IMR-90 (cell line): ENCODE measurements around the gene KLHL7. TPM values are rescaled to one million over a fixed set of nuclear protein-coding genes. Genes with fewer than 3 reads are reported as not detected.

Experiments
- ATAC-seq: fragments of 200-7000 bp; cut with Tn5 transposase; 2 replicates; pipeline ENCODE4 v1.9.1; 2020; ENCODE audit warnings: low read depth, mild to moderate bottlenecking, moderate library complexity
- BruUV-seq: library from RNA; stranded (reverse); fragments of 400-500 nt; replicated peaks from 2 replicates; lab custom pipeline; 2021; lab: Mats Ljungman, UMichigan
- CTCF ChIA-PET: fragments of 300-600 bp; formaldehyde crosslinking; extraction: SDS; loops from one replicate; lab custom pipeline; 2021; ENCODE audit warnings: antibody characterized with exemption; lab: Yijun Ruan, JAX
- POLR2A ChIA-PET: fragments of 300-600 bp; sonication (Branson Sonifier 250); formaldehyde crosslinking; loops from one replicate; lab custom pipeline; 2022; ENCODE audit warnings: antibody characterized with exemption; ENCODE audit not compliant: unreplicated experiment; lab: Charles Lee
- DNase-seq: peaks from one replicate; pipeline ENCODE4 v3.0.0; 2013
- H2AFZ ChIP-seq: replicated peaks from 2 replicates; pipeline ENCODE3; 2013; ENCODE audit warnings: low read length, mild to moderate bottlenecking; ENCODE audit not compliant: poor library complexity
- H2AK5ac ChIP-seq: 2 replicates; pipeline ENCODE4 v1.6.1; 2013; ENCODE audit warnings: low read depth, low read length, inconsistent platforms
- H2AK9ac ChIP-seq: replicated peaks from 2 replicates; pipeline ENCODE3; 2013; ENCODE audit warnings: mild to moderate bottlenecking, low read depth, low read length, moderate library complexity; ENCODE audit not compliant: poor library complexity
- H2BK120ac ChIP-seq: 2 replicates; pipeline ENCODE4 v1.6.1; 2013; ENCODE audit warnings: low read depth, low read length, inconsistent platforms
- H2BK15ac ChIP-seq: 3 replicates; pipeline ENCODE4 v1.6.1; 2013; ENCODE audit warnings: low read depth, low read length, inconsistent platforms
- H2BK20ac ChIP-seq: 2 replicates; pipeline ENCODE4 v1.6.1; 2013; ENCODE audit warnings: low read depth, mild to moderate bottlenecking, inconsistent platforms, low read length, moderate library complexity
- H2BK5ac ChIP-seq: 2 replicates; pipeline ENCODE4 v1.6.1; 2013; ENCODE audit warnings: mild to moderate bottlenecking, low read depth, low read length, inconsistent platforms; ENCODE audit not compliant: poor library complexity, severe bottlenecking
- H3K14ac ChIP-seq: replicated peaks from 2 replicates; pipeline ENCODE4 v1.6.1; 2013; ENCODE audit warnings: low read depth, low read length, inconsistent platforms
- H3K18ac ChIP-seq: 2 replicates; pipeline ENCODE4 v1.6.1; 2013; ENCODE audit warnings: low read depth, low read length, control low read depth
- H3K23ac ChIP-seq: 2 replicates; pipeline ENCODE4 v1.6.1; 2013; ENCODE audit warnings: low read depth, low read length, inconsistent platforms
- H3K27ac ChIP-seq: 2 replicates; pipeline ENCODE4 v1.5.1; 2013; ENCODE audit warnings: mild to moderate bottlenecking, control low read depth, low read length; ENCODE audit not compliant: insufficient read depth
- H3K27me3 ChIP-seq: 2 replicates; pipeline ENCODE4 v1.6.1; 2013; ENCODE audit warnings: low read length; ENCODE audit not compliant: control insufficient read depth, insufficient read depth
- H3K36me3 ChIP-seq: 2 replicates; pipeline ENCODE4 v1.6.1; 2013; ENCODE audit warnings: low read length, mixed read lengths; ENCODE audit not compliant: control insufficient read depth, insufficient read depth
- H3K4ac ChIP-seq: 2 replicates; pipeline ENCODE4 v1.6.1; 2013; ENCODE audit warnings: low read depth, low read length, inconsistent platforms
- H3K4me1 ChIP-seq: 2 replicates; pipeline ENCODE4 v1.6.1; 2013; ENCODE audit warnings: low read length, mixed read lengths; ENCODE audit not compliant: control insufficient read depth, insufficient read depth
- H3K4me2 ChIP-seq: 2 replicates; pipeline ENCODE4 v1.6.1; 2013; ENCODE audit warnings: low read depth, mild to moderate bottlenecking, control low read depth, low read length, moderate library complexity
- H3K4me3 ChIP-seq: 2 replicates; pipeline ENCODE4 v1.5.1; 2013; ENCODE audit warnings: low read depth, mild to moderate bottlenecking, control low read depth, low read length, moderate library complexity; ENCODE audit not compliant: insufficient read depth
- H3K56ac ChIP-seq: 2 replicates; pipeline ENCODE4 v1.6.1; 2013; ENCODE audit warnings: low read length, inconsistent platforms; ENCODE audit not compliant: insufficient read depth; ENCODE audit errors: extremely low read depth
- H3K79me1 ChIP-seq, 2 experiments: 2 replicates each; pipeline ENCODE4 v1.6.1; 2013; ENCODE audit warnings: low read length in 2 of 2, inconsistent platforms in 1 of 2, low read depth in 1 of 2
- H3K9ac ChIP-seq: 2 replicates; pipeline ENCODE4 v1.6.1; 2013; ENCODE audit warnings: low read depth, low read length, control low read depth
- H3K9me1 ChIP-seq: 2 replicates; pipeline ENCODE4 v1.6.1; 2013; ENCODE audit warnings: low read length, inconsistent platforms; ENCODE audit not compliant: insufficient read depth
- H3K9me3 ChIP-seq: 2 replicates; pipeline ENCODE4 v1.6.1; 2013; ENCODE audit warnings: low read length; ENCODE audit not compliant: control insufficient read depth, insufficient read depth
- H4K20me1 ChIP-seq: 2 replicates; pipeline ENCODE4 v1.6.1; 2013; ENCODE audit warnings: low read length, inconsistent platforms; ENCODE audit not compliant: insufficient read depth
- H4K5ac ChIP-seq: 2 replicates; pipeline ENCODE4 v1.6.1; 2013; ENCODE audit warnings: mild to moderate bottlenecking, low read depth, low read length, control low read depth
- H4K8ac ChIP-seq, 2 experiments: 2 replicates each; pipeline ENCODE4 v1.6.1; 2013; ENCODE audit warnings: low read depth in 2 of 2, low read length in 2 of 2, control low read depth in 1 of 2, inconsistent platforms in 1 of 2
- H4K91ac ChIP-seq: 2 replicates; pipeline ENCODE4 v1.6.1; 2013; ENCODE audit warnings: low read depth, low read length, inconsistent platforms; ENCODE audit not compliant: insufficient read depth
- BHLHE40 ChIP-seq: fragments of 150-350 bp; IDR thresholded peaks from 2 replicates; pipeline ENCODE4 v1.6.1; 2016; ENCODE audit warnings: mild to moderate bottlenecking, low read depth, low read length
- CEBPB ChIP-seq: IDR thresholded peaks from 2 replicates; pipeline ENCODE4 v1.6.1; 2012; ENCODE audit warnings: low read depth, low read length, improper control_type of control experiment
- CHD1 ChIP-seq: IDR thresholded peaks from 2 replicates; pipeline ENCODE4 v1.6.1; 2012; ENCODE audit warnings: low read depth, low read length, improper control_type of control experiment
- FOS ChIP-seq: fragments of 150-350 bp; IDR thresholded peaks from 2 replicates; pipeline ENCODE4 v1.6.1; 2016; ENCODE audit warnings: low read depth, low read length
- MAFK ChIP-seq: IDR thresholded peaks from 2 replicates; pipeline ENCODE4 v1.6.1; 2012; ENCODE audit warnings: low read depth, low read length, improper control_type of control experiment
- MAZ ChIP-seq: IDR thresholded peaks from 2 replicates; pipeline ENCODE4 v1.6.1; 2012; ENCODE audit warnings: low read depth, mild to moderate bottlenecking, low read length, improper control_type of control experiment, moderate library complexity, borderline replicate concordance
- MXI1 ChIP-seq: IDR thresholded peaks from 2 replicates; pipeline ENCODE4 v1.6.1; 2012; ENCODE audit warnings: low read depth, mild to moderate bottlenecking, low read length, moderate library complexity, borderline replicate concordance
- NFE2L2 ChIP-seq: fragments of 150-350 bp; IDR thresholded peaks from 2 replicates; pipeline ENCODE4 v1.6.1; 2016; ENCODE audit warnings: low read depth, mild to moderate bottlenecking, low read length
- POLR2A ChIP-seq: IDR thresholded peaks from 2 replicates; pipeline ENCODE4 v1.6.1; 2012; ENCODE audit warnings: mild to moderate bottlenecking, low read depth, low read length
- RAD21 ChIP-seq: IDR thresholded peaks from 2 replicates; pipeline ENCODE4 v1.6.1; 2012; ENCODE audit warnings: low read length, improper control_type of control experiment
- RCOR1 ChIP-seq: IDR thresholded peaks from 2 replicates; pipeline ENCODE4 v1.6.1; 2012; ENCODE audit warnings: mild to moderate bottlenecking, low read length, improper control_type of control experiment; ENCODE audit not compliant: insufficient replicate concordance
- RFX5 ChIP-seq: IDR thresholded peaks from 2 replicates; pipeline ENCODE4 v1.8.0; 2012; ENCODE audit warnings: low read depth, mild to moderate bottlenecking, low read length, moderate library complexity
- SMC3 ChIP-seq: fragments of 150-350 bp; IDR thresholded peaks from 2 replicates; pipeline ENCODE4 v1.6.1; 2016; ENCODE audit warnings: low read depth, mild to moderate bottlenecking, antibody characterized with exemption, low read length, moderate library complexity
- WGBS, 2 experiments: methylation state at CpG; one replicate each; pipeline versions ENCODE4 v1.1.5 to v1.1.7; 2013; ENCODE audit warnings: missing lambda C conversion rate in 2 of 2; ENCODE audit not compliant: insufficient read length in 1 of 2; ENCODE audit errors: extremely low coverage in 2 of 2; 5-methylcytosine and 5-hydroxymethylcytosine counted together
- dilution Hi-C: fragments of 300-500 bp; cut with HindIII; formaldehyde crosslinking; loops from one replicate; pipeline ENCODE4 v1.14.3; 2018; ENCODE audit warnings: low sequenced_read_pairs; ENCODE audit not compliant: unreplicated experiment
- in situ Hi-C: fragments of 300-500 bp; cut with MboI; formaldehyde crosslinking; loops from 3 replicates; pipeline ENCODE4 v1.14.3; 2019; ENCODE audit warnings: low sequenced_read_pairs, inconsistent platforms, mixed read lengths
- intact Hi-C: fragments of 100-400 bp; cut with micrococcal nuclease; formaldehyde crosslinking; loops from 2 replicates; pipeline ENCODE4 v1.10.0; 2022
- polyA plus RNA-seq, 3 experiments: library from polyadenylated mRNA; depleted of rRNA; stranded (reverse); fragments of >200 nt; gene quantifications; 2 replicates each; pipeline ENCODE4 v1.2.3, GENCODE V29; 2012; ENCODE audit warnings: low replicate concordance in 1 of 3
- total RNA-seq: library from RNA; depleted of rRNA; stranded (reverse); fragments of >200 nt; gene quantifications from 2 replicates; pipeline ENCODE4 v1.2.3, GENCODE V29; 2012
- TF ChIP-seq, protein P1 (sequence below): conservative IDR thresholded peaks from 2 replicates; pipeline ENCODE4 v1.5.1; 2012; ENCODE audit warnings: mild to moderate bottlenecking, low read depth, low read length, improper control_type of control experiment
- TF ChIP-seq, protein P2 (sequence below): fragments of 150-350 bp; IDR thresholded peaks from 2 replicates; pipeline ENCODE4 v1.6.1; 2017; ENCODE audit warnings: mild to moderate bottlenecking, antibody characterized with exemption, low read length, low read depth
- TF ChIP-seq, protein P3 (sequence below): fragments of 150-350 bp; IDR thresholded peaks from 2 replicates; pipeline ENCODE4 v1.6.1; 2016; ENCODE audit warnings: low read depth, mild to moderate bottlenecking, low read length, moderate library complexity, borderline replicate concordance

KLHL7 gene
- total and polyA plus RNA-seq, 2 of the 4 experiments (the other 2 are of a cell fraction), result 24.6 to 29.2 TPM

GRCh38 chr7:23161482-23161881, 55.9 kb downstream of the KLHL7 start:
- Histone ChIP-seq H3K23ac (no peak overlapping the region), H3K4me2 (no peak overlapping the region), H4K5ac (no peak overlapping the region), H3K18ac (no peak overlapping the region), H3K27ac (no peak overlapping the region), H3K9me3 (no peaks in the 10 kb centered on the region), H2BK120ac (no peak overlapping the region), H3K27me3 (no peaks in the 10 kb centered on the region), H2BK20ac (no peak overlapping the region), H2BK15ac (no peak overlapping the region), H3K14ac (no peak overlapping the region), H3K4ac (no peak overlapping the region), H2AK9ac (no peak overlapping the region), H2AK5ac (no peak overlapping the region), H3K9ac (no peak overlapping the region), H2AFZ (no peak overlapping the region), H3K79me1 (no peaks in the 10 kb centered on the region), H2BK5ac (no peak overlapping the region), H3K56ac (no peak overlapping the region), H3K36me3 (peaks cover 8% of the 10 kb centered on the region; the same call in 1 of the 2 replicates), H3K4me1 (no peaks in the 10 kb centered on the region), H4K8ac (no peak overlapping the region), H3K9me1 (no peaks in the 10 kb centered on the region), H4K91ac (no peak overlapping the region), H4K20me1 (no peaks in the 10 kb centered on the region), H3K4me3 (no peak overlapping the region)
- WGBS, 2 experiments, result no CpG with 5 or more reads among the region's 1 CpG
- no peak for DNase-seq
- intact Hi-C loops, result no loop called here
- no peak for ATAC-seq
- no peak for TF ChIP-seq BHLHE40
- no peak for TF ChIP-seq MAFK
- TF ChIP-seq MXI1, result no peak
- TF ChIP-seq RCOR1, result no peak
- TF ChIP-seq, protein P1, sequence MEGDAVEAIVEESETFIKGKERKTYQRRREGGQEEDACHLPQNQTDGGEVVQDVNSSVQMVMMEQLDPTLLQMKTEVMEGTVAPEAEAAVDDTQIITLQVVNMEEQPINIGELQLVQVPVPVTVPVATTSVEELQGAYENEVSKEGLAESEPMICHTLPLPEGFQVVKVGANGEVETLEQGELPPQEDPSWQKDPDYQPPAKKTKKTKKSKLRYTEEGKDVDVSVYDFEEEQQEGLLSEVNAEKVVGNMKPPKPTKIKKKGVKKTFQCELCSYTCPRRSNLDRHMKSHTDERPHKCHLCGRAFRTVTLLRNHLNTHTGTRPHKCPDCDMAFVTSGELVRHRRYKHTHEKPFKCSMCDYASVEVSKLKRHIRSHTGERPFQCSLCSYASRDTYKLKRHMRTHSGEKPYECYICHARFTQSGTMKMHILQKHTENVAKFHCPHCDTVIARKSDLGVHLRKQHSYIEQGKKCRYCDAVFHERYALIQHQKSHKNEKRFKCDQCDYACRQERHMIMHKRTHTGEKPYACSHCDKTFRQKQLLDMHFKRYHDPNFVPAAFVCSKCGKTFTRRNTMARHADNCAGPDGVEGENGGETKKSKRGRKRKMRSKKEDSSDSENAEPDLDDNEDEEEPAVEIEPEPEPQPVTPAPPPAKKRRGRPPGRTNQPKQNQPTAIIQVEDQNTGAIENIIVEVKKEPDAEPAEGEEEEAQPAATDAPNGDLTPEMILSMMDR, result no peak
- no peak for TF ChIP-seq FOS
- TF ChIP-seq RFX5, result no peak
- TF ChIP-seq RAD21, result no peak
- TF ChIP-seq CHD1, result no peak
- TF ChIP-seq SMC3, result no peak
- TF ChIP-seq NFE2L2, result no peak
- no peak for TF ChIP-seq POLR2A
- TF ChIP-seq, protein P2, sequence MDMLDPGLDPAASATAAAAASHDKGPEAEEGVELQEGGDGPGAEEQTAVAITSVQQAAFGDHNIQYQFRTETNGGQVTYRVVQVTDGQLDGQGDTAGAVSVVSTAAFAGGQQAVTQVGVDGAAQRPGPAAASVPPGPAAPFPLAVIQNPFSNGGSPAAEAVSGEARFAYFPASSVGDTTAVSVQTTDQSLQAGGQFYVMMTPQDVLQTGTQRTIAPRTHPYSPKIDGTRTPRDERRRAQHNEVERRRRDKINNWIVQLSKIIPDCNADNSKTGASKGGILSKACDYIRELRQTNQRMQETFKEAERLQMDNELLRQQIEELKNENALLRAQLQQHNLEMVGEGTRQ, result no peak
- TF ChIP-seq MAZ, result no peak
- TF ChIP-seq, protein P3, sequence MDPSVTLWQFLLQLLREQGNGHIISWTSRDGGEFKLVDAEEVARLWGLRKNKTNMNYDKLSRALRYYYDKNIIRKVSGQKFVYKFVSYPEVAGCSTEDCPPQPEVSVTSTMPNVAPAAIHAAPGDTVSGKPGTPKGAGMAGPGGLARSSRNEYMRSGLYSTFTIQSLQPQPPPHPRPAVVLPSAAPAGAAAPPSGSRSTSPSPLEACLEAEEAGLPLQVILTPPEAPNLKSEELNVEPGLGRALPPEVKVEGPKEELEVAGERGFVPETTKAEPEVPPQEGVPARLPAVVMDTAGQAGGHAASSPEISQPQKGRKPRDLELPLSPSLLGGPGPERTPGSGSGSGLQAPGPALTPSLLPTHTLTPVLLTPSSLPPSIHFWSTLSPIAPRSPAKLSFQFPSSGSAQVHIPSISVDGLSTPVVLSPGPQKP, result no peak
- no peak for TF ChIP-seq CEBPB
- ChIA-PET CTCF (no interaction called here), POLR2A (no interaction called here)
- BruUV-seq, result no TSS peak
- in situ Hi-C loops, result no loop called here
- dilution Hi-C loops, result no loop called here
